HAP-1 (cell line): ENCODE measurements around the gene SH3RF2.
A peak's percentile ranks its signal among the peaks of the same experiment; 100 is the strongest.
"Not testable (repeated sequence)": the region's sequence is repeated elsewhere in the genome, so short reads cannot be mapped to it uniquely, and the experiment has no call there.

Source experiments
- DNase-seq, 2 experiments: peaks; one replicate each; pipeline ENCODE4 v3.0.0-alpha.2; 2016 to 2020; ENCODE audit warnings: low spot score in 2 of 2
- H3K27me3 ChIP-seq: fragments of 250-450 bp; sonication (Bioruptor Pico); 2 replicates; pipeline ENCODE4 v1.5.1; 2020; ENCODE audit warnings: low read depth, mild to moderate bottlenecking, moderate library complexity
- H3K36me3 ChIP-seq: fragments of 250-450 bp; sonication (Bioruptor Pico); replicated peaks from 2 replicates; pipeline ENCODE4 v1.5.1; 2020; ENCODE audit warnings: mild to moderate bottlenecking
- H3K4me1 ChIP-seq: fragments of 250-450 bp; sonication (Bioruptor Pico); 2 replicates; pipeline ENCODE4 v1.5.1; 2020; ENCODE audit warnings: mild to moderate bottlenecking
- H3K4me3 ChIP-seq: fragments of 250-450 bp; sonication (Bioruptor Pico); 2 replicates; pipeline ENCODE4 v1.5.1; 2020; ENCODE audit warnings: mild to moderate bottlenecking, moderate library complexity
- H3K9me3 ChIP-seq: fragments of 250-450 bp; sonication (Bioruptor Pico); 2 replicates; pipeline ENCODE4 v1.5.1; 2020; ENCODE audit warnings: mild to moderate bottlenecking, moderate library complexity
- in situ Hi-C: fragments of 300-500 bp; cut with MboI; formaldehyde crosslinking; loops from 3 replicates; pipeline ENCODE4 v1.14.3; 2020; ENCODE audit warnings: low sequenced_read_pairs, inconsistent platforms, mixed read lengths

Gene SH3RF2

DNA sequence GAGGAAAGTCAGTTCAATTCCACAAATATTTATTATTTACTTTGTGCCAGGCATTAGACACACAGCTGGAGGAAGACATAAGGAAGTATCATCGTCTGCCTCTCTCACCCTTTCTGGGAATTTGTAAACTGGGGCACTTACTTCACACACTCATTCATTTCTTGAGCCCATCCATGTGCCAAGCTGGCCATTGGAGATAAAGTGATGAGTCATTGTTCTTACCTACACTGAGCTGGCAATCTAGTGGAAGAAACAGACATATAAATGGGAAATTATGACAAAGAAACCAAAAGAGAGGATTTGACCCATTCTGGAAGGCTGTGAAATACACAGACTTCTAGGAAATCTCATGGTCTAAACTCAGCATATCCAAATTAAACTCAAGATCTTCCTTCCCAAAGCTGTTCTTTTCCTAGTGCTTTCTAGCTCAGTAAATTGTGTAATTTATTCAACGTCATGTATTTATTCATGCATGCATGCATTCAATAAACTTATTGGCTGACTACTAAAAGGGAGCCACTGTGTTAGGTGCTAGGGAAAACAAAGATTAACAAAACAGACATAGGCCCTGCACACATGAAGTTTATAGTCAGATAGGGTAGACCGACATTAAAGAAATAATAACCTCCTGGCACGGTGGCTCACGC, 65.3 kb downstream of the SH3RF2 start:
- no peak for DNase-seq
- no peaks in the 10 kb centered on the region for H3K4me1 ChIP-seq
- no peak overlapping the region for H3K4me3 ChIP-seq
- H3K36me3 ChIP-seq: no peaks in the 10 kb centered on the region
- in situ Hi-C loops: no loop called here
- H3K9me3 ChIP-seq: no peaks in the 10 kb centered on the region
- peaks cover 3% of the 10 kb centered on the region; the same call in 1 of the 2 replicates for H3K27me3 ChIP-seq

DNA sequence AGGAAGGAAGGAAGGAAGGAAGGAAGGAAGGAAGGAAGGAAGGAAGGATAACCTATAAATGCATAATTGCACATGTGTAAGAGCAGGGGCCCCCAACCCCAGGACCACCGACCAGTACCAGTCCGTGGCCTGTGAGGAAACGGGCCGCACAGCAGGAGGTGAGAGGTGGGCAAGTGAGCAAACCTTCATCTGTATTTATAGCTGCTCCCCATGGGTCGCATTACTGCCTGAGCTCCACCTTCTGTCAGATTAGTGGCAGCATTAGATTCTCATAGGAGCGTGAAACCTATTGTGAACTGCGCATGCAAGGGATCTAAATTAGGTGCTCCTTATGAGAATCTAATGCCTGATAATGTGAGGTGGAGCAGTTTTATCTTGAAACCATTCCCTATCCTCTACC, 66.1 kb downstream of the SH3RF2 start:
- in situ Hi-C loops: no loop called here
- no peaks in the 10 kb centered on the region for H3K9me3 ChIP-seq
- H3K27me3 ChIP-seq: peaks cover 5% of the 10 kb centered on the region; the same call in 1 of the 2 replicates
- H3K4me3 ChIP-seq: no peak overlapping the region
- no peaks in the 10 kb centered on the region for H3K36me3 ChIP-seq
- H3K4me1 ChIP-seq: no peaks in the 10 kb centered on the region
- no peak for DNase-seq

DNA sequence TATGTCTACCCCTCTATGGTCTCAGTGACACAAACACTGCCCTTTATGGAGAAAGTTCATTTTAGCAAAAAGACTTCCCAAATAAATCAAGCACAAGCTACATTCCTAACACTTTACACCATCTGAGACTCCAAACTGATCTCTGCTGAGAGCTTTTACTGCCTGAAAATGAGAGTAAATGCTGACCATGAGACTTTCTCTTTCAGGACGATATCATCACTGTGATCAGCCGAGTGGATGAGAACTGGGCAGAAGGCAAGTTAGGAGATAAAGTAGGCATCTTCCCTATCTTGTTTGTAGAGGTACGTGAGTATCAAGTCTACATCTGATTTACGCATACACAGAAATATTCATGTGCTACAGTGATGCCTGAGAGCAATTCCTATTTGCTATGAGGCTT, 67.5 kb downstream of the SH3RF2 start:
- H3K36me3 ChIP-seq: no peaks in the 10 kb centered on the region
- 0 out of 2 replicates have a peak, but pooled peaks cover 7% of the 10 kb centered on the region for H3K27me3 ChIP-seq
- in situ Hi-C loops: no loop called here
- DNase-seq: no peak
- no peak overlapping the region for H3K4me3 ChIP-seq
- H3K4me1 ChIP-seq: no peaks in the 10 kb centered on the region; the same call in 1 of the 2 replicates
- no peaks in the 10 kb centered on the region for H3K9me3 ChIP-seq

DNA sequence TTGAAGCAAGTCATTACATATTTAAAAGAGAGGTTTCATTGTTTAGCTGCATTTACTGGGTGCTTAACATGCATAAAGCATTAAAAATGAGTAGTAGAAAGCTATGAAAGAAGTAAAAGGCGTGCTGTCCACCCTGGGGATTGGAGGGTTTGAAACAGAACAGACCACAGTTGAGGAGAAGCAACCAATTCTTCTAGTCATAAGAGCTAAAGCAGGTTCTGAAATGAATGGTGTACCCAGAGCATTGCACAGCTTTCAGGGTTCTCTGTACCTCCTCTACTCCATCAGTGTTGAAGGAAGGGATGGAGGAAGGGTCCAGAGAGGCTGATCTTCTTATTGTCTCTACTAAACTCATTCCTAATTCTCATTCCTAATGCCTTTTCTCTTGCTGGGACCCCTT, 68.9 kb downstream of the SH3RF2 start:
- Histone ChIP-seq H3K36me3 (no peaks in the 10 kb centered on the region), H3K9me3 (no peaks in the 10 kb centered on the region), H3K27me3 (0 out of 2 replicates have a peak, but pooled peaks cover 7% of the 10 kb centered on the region), H3K4me1 (no peaks in the 10 kb centered on the region; the same call in 1 of the 2 replicates), H3K4me3 (no peak overlapping the region)
- in situ Hi-C loops: no loop called here
- no peak for DNase-seq

DNA sequence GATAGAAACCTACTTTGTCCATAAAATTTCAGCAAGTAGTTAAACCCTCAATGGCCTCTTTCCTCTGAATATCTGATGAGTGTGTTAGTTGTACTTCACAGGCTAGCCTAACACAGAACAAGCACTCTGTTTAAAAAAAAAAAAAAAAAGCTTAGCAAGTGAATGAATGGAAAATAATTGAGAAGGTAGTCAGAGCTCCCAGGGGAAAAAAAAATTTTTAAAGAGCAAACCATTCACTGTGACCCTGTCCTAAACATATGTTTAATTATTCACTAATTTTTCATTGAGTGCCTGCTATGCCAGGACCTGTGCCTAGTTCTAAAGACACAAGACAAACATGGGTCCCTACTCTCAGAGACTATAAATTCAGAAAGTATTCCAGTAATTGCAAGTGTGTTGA, 69.3 kb downstream of the SH3RF2 start:
- Histone ChIP-seq H3K4me3 (no peak overlapping the region), H3K27me3 (0 out of 2 replicates have a peak, but pooled peaks cover 7% of the 10 kb centered on the region)
- in situ Hi-C loops: no loop called here

DNA sequence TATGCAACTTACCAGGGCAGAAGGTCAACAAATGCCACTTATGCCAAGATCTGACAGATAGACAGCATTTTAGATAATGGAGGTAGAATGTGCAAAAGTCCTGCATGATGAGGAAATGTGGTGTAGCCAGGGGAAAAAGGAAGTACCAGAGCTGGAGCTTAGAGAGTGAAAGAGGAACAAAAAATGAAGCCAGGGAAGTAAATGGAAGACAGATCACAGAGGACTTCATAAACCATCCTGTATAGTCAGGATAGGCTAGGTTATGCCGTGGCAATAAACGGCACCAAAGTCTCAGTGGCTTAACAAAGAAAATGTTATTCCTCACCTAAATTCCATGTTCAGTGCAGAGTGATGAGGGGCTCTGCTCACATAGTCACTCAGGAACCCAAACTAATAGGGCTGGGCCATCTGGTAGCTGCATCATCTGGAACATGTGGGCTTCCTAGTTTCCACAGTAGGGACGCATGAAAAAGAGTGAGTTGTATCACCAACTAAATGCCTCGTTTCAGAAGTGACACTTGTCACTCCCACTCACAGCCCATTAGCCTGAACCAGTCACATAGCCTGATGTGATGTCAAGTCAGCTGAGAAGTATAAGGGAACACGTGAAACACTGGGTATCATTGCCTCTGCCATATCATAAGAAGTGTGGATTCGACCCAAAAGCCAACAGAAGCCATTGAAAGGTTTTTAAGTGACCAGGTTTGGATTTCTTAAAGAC, 70.3 kb downstream of the SH3RF2 start:
- no peak overlapping the region for H3K4me3 ChIP-seq
- no peaks in the 10 kb centered on the region for H3K9me3 ChIP-seq
- no peaks in the 10 kb centered on the region for H3K36me3 ChIP-seq
- DNase-seq: no peak
- in situ Hi-C loops: no loop called here
- 0 out of 2 replicates have a peak, but pooled peaks cover 7% of the 10 kb centered on the region for H3K27me3 ChIP-seq
- no peaks in the 10 kb centered on the region; the same call in 1 of the 2 replicates for H3K4me1 ChIP-seq

More for the DNA sequence above, 69.3 kb downstream of the SH3RF2 start:
- H3K36me3 ChIP-seq: no peaks in the 10 kb centered on the region
- H3K4me1 ChIP-seq: no peaks in the 10 kb centered on the region; the same call in 1 of the 2 replicates
- no peak for DNase-seq
- H3K9me3 ChIP-seq: no peaks in the 10 kb centered on the region

DNA sequence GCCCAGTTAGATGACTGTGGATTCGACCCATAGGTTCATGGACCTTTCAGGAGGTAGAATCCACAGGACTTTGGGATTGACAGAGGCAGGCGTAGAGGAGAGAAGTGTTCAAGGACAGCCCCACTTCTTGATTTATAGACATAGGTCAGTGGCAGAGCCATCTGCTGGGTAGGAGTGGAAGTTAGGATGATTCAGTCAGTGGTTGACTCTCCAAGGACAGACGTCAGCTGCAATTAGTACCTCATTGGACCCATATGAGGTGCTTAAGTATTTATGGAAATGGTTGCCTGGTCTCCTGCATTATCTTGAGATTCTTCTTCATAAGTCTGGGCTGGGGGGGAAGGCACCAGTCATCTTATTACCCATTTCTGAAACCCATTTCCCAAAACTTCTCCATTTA, 70.9 kb downstream of the SH3RF2 start:
- Histone ChIP-seq H3K36me3 (no peaks in the 10 kb centered on the region), H3K27me3 (peaks cover 7% of the 10 kb centered on the region; the same call in 1 of the 2 replicates), H3K4me1 (no peaks in the 10 kb centered on the region; the same call in 1 of the 2 replicates), H3K4me3 (no peak overlapping the region), H3K9me3 (no peaks in the 10 kb centered on the region)
- DNase-seq: no peak
- in situ Hi-C loops: no loop called here

DNA sequence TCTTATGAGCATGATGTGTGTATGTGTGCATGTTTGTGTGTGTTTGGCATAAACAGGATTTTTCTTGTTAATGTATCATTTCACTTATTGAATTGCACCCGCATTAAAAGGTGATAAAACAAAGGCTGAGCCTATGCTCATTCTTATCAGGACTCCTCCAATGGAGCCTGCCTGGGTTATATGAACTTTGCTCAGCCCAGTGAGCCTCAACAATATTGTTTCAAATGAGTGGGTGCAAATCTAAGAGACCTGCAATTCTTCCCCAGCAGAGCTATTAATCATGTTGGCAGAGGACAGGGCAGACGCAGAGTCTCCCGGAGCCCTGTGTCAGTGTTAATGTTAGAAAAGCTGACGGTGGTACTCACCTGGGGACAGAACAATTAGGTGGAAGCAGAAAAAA, 71.6 kb downstream of the SH3RF2 start:
- no peak for DNase-seq
- H3K9me3 ChIP-seq: no peaks in the 10 kb centered on the region
- H3K27me3 ChIP-seq: peaks cover 7% of the 10 kb centered on the region; the same call in 1 of the 2 replicates
- no peak overlapping the region for H3K4me3 ChIP-seq
- in situ Hi-C loops: no loop called here
- no peaks in the 10 kb centered on the region for H3K36me3 ChIP-seq
- no peaks in the 10 kb centered on the region; the same call in 1 of the 2 replicates for H3K4me1 ChIP-seq

DNA sequence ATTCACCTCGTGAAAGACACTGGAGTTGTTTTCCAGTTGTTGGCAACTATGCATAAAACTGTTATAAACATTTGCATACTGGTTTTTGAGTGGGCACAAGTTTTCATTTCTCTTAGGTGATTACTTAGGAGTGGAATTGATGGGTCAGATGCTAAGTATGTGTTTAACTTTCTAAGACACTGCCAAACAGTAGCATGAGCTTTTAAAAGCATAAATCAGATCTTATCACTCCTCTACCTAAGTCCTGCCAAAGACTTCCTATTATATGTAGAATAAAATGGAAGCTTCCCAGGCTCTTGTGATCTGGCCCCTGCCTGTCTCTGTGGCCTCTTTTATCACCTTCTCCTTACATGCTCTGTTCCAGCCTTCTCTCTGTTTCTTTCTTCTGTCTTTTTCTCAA, 72.6 kb downstream of the SH3RF2 start:
- DNase-seq: no peak
- no peaks in the 10 kb centered on the region for H3K36me3 ChIP-seq
- H3K27me3 ChIP-seq: peaks cover 4% of the 10 kb centered on the region; the same call in 1 of the 2 replicates
- H3K9me3 ChIP-seq: no peaks in the 10 kb centered on the region
- H3K4me1 ChIP-seq: no peaks in the 10 kb centered on the region; the same call in 1 of the 2 replicates
- in situ Hi-C loops: no loop called here
- no peak overlapping the region for H3K4me3 ChIP-seq

DNA sequence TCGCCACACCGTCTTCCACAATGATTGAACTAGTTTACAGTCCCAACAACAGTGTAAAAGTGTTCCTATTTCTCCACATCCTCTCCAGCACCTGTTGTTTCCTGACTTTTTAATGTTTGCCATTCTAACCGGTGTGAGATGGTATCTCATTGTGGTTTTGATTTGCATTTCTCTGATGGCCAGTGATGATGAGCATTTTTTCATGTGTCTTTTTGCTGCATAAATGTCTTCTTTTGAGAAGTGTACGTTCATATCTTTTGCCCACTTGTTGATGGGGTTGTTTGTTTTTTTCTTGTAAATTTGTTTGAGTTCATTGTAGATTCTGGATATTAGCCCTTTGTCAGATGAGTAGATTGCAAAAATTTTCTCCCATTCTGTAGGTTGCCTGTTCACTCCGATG, 74.1 kb downstream of the SH3RF2 start:
- H3K4me3 ChIP-seq, H3K9me3 ChIP-seq, in situ Hi-C loops, H3K27me3 ChIP-seq, H3K4me1 ChIP-seq, H3K36me3 ChIP-seq, DNase-seq: not testable (repeated sequence)

DNA sequence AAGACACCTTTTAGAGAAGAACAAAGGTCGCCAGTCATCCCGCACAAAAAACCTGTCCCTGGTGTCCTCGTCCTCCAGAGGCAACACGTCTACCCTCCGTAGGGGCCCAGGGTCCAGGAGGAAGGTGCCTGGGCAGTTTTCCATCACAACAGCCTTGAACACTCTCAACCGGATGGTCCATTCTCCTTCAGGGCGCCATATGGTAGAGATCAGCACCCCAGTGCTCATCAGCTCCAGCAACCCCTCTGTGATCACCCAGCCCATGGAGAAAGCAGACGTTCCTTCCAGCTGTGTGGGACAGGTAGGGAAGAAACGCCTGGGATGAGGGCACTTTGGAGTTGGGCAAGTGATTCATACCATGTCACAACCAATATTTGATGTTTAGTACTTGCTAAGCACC, 77.4 kb downstream of the SH3RF2 start:
- H3K27me3 ChIP-seq: no peaks in the 10 kb centered on the region; the same call in 1 of the 2 replicates
- peaks cover 10% of the 10 kb centered on the region for H3K4me1 ChIP-seq
- H3K9me3 ChIP-seq: no peaks in the 10 kb centered on the region
- no peak overlapping the region for H3K4me3 ChIP-seq
- no peak for DNase-seq
- H3K36me3 ChIP-seq: no peaks in the 10 kb centered on the region
- in situ Hi-C loops: no loop called here

DNA sequence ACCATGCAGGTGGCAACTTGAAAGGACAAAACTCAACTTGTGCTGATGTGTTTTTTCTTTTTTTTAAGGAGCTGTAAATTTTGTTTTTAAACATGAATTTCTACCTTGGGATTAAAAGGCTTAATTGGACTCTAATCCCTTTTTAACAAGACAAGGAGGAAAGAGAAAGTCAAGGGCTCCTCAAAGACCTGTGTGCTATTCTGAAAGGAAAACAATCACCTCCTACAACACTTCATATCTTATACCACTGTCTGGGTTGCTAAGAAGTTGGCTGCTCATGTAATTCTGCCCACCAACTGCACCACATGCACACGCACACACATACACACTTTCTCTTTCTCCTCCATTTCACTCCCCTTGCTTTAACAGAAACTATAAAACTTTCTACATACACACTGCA, 78.6 kb downstream of the SH3RF2 start:
- Histone ChIP-seq H3K27me3 (peaks cover 3% of the 10 kb centered on the region; the same call in 1 of the 2 replicates), H3K4me1 (peaks cover 10% of the 10 kb centered on the region), H3K36me3 (no peaks in the 10 kb centered on the region), H3K9me3 (no peaks in the 10 kb centered on the region), H3K4me3 (no peak overlapping the region)
- in situ Hi-C loops: no loop called here
- DNase-seq: peak; percentile 40 to 80

DNA sequence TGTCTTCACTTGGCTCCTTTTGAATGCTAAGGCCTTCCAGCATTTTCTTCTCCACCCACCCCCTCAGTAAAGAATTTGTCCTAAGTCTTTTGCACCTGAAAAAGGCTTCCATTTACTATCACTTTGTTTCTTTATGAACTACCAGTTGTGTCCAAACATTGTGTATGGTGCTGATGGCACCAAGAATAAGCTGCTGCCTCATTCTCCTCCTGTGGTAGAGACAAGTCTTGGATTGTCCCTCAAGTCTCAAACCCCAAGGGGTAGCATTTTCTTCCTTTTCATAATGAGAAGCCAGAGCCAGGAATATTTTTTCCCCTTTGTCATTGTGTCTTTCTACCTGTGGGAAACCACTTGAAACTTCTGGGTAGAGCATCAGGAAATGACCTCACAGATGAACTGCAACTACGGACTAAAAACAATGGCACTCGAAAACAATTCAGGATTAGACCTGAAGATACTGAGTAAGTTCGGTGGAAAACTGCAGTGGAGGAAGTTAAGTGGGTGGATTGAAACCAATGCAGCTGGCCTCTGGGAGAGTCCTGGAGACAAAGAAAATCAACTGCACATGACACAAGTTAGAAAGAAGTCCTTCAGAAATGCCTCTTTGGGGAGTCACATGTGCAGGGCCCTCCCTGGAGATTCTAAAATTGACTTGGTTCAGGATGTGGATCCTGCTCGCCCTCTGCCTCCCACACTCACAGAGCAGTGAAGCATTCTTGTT, 80.5 kb downstream of the SH3RF2 start:
- Histone ChIP-seq H3K27me3 (peaks cover 3% of the 10 kb centered on the region; the same call in 1 of the 2 replicates), H3K4me3 (no peak overlapping the region), H3K9me3 (no peaks in the 10 kb centered on the region), H3K36me3 (no peaks in the 10 kb centered on the region), H3K4me1 (peaks cover 10% of the 10 kb centered on the region)
- no peak for DNase-seq
- in situ Hi-C loops: no loop called here
